GM19193 (cell line): ENCODE results near the gene MAFF.

Experiments used
- POLR2A ChIP-seq: IDR thresholded peaks from 4 replicates; pipeline ENCODE4 v1.6.1; 2011; ENCODE audit not compliant: insufficient read depth, insufficient read length; ENCODE audit errors: extremely low read depth

MAFF gene

DNA sequence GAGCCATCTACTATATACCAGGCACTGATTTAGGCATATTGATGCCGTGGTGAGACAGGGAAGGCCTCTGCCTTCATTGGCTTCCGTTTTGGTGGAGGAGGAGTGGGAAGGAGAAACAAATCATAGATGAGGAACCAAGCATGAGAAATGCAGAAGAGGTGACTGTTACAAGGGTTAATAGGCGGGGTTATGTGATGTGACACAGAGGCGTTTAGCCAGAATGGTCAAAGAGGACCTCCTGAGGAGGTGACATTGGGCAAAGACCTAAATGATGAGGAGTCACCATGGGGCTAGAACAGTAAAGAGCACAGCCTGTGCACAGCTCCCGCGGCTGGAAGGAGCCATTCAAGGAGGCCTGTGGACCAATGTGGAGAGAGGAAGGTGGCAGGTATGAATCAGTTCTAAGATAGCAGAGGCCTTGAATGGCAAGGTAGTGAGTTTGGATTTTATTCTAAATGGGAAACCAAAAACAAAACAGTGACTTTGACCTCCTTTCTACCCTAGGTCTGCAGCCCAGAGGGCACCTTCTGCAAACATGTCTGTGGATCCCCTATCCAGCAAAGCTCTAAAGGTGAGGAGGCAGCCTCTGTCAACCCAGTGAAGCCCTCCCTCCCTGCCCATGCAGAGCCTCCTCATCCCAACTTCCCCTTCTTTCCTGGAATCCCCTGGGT is 11.7 kb downstream of the MAFF start:
- no peak for TF ChIP-seq POLR2A

GRCh38 chr22:38213990-38214301 is 12.2 kb downstream of the MAFF start:
- no peak for TF ChIP-seq POLR2A

- peak; percentile 37 for TF ChIP-seq POLR2A
Measured at GRCh38 chr22:38214302-38215056, 12.7 kb downstream of the MAFF start.

GRCh38 chr22:38215156-38216038 is 13.6 kb downstream of the MAFF start:
- no peak for TF ChIP-seq POLR2A

GRCh38 chr22:38218661-38219622 is 17.1 kb downstream of the MAFF start:
- TF ChIP-seq POLR2A = no peak

GRCh38 chr22:38219632-38220031 is 17.8 kb downstream of the MAFF start:
- TF ChIP-seq POLR2A = no peak

DNA sequence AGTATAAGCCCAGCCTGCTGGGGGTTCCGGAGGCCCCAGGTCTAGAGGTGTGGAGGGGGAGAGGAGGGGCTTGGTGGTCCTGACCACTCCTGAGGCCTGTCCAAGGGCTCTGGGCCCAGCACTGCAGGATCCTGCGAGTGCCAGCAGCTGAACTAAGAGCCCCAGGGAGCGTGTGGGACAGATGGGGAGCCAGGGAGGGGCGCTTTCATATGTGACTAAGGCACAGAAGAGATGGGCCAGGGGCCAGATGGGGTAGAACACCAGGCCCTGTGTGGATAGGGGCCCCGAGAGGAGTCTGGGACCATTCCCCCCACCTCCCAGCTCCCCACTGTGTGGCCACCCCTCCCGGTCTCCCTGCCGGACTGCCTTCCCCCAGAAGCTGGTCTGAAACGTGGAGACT is 18.4 kb downstream of the MAFF start:
- no peak for TF ChIP-seq POLR2A

GRCh38 chr22:38220653-38221386 is 19.0 kb downstream of the MAFF start:
- TF ChIP-seq POLR2A = no peak

- TF ChIP-seq POLR2A = no peak
Measured at GRCh38 chr22:38221407-38221806, 19.6 kb downstream of the MAFF start.

DNA sequence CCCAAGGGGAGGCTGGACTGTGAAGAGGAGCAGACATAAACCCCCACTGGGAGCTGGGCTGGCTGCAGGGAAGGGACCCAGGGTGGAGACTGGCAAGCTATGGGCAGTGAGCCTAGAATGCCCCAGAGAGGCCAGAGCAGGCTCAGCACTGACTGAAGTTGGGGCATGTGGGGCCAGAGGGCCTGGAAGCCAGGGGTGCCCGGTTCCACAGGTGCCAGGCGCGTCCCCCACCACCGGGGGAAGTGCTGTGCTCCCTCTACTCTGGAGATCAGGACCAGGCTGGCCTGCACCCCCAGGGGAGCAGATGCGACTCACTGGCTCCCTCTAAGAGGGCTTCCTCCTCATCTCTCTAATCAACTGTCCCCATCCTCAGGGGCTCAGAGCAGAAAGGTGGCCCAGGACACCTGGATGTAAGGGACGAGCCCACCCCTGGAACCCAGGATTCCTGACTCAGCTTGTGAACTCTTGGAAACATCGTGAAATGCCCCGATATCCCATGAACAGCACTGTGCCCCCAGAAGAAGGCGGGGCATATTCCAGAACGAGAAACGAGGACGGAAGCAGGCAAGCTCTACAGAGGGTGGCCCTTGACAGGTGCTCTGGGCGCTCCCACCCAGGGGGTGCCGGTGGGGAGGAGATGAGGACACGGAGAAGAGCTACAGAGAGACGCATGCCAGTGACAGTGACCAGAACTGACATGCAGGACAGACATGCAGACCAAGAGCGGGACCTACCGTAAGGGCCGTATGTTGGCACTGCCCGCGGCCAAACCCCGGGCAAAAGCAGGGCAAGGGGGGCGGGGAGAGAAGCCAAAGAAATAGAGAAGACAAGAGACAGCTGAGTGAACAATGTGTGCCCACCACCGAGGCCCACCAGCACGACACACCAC is 20.4 kb downstream of the MAFF start:
- TF ChIP-seq POLR2A = no peak

GRCh38 chr22:38222797-38223119 is 21.0 kb downstream of the MAFF start:
- TF ChIP-seq POLR2A = no peak

DNA sequence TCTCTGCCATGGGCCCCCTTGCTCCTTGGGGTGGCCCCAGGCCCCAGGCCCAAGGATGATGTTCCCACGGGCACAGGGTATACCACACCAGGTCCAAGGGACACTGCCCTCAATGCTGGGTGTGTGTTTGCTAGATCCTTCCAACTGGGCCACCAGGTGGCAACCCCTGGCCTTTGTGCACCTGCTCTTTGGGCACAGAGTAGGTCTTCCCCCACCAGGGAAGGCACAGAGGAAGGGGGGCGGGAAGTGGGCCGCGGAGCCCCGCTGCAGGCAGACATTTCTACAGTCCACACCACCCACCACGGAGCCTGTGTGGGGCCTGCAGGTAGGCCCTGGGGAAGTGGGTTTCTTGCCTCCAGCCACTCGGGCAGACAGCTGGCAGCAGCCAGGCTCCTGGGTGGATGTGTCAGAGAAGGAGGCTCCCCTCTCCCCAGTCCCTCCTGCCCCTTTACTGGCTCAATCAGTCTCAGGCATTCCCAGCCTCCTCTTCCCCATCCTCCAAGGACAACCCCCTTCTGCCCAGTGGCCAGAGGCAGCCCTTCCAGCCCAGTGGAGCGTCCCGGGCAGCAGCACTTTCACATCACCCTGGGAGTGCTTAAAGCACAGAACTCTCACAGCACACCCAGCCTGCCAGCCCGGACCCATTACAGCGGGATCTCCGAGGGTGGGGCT is 21.6 kb downstream of the MAFF start:
- no peak for TF ChIP-seq POLR2A

- TF ChIP-seq POLR2A = no peak
Measured at GRCh38 chr22:38226853-38227649, 25.3 kb downstream of the MAFF start.
